K562 (cell line): ENCODE measurements around the gene EDEM2. TPM values are rescaled to one million over a fixed set of nuclear protein-coding genes. Genes with fewer than 3 reads are reported as not detected.

Experiments used
- GTF2F1 ChIP-seq: IDR thresholded peaks from 2 replicates; pipeline ENCODE4 v1.6.1; 2011; ENCODE audit warnings: low read depth, low read length, improper control_type of control experiment
- KDM5B ChIP-seq: fragments of 200-600 bp; sonication (generic); IDR thresholded peaks from 2 replicates; pipeline ENCODE4 v1.6.1; 2012; ENCODE audit warnings: low read depth, mild to moderate bottlenecking, moderate library complexity, low read length, control low read depth, inconsistent platforms; ENCODE audit not compliant: insufficient replicate concordance
- MCM7 ChIP-seq, 2 experiments: fragments of 450-650 bp; IDR thresholded peaks; 2 replicates each; pipeline ENCODE4 v1.6.1; 2016 to 2018
- NR1H2 ChIP-seq: sonication (generic); formaldehyde crosslinking; IDR thresholded peaks from 2 replicates; pipeline ENCODE4 v1.4.0; 2020; ENCODE audit warnings: mild to moderate bottlenecking, missing genetic modification reagents
- PHF20 ChIP-seq: fragments of 450-650 bp; IDR thresholded peaks from 2 replicates; pipeline ENCODE4 v1.6.1; 2018; ENCODE audit not compliant: partially characterized antibody
- SIRT6 ChIP-seq: IDR thresholded peaks from one replicate; pipeline ENCODE4 v1.6.1; 2012; ENCODE audit warnings: low read depth, mild to moderate bottlenecking, control low read depth, inconsistent platforms, low read length, moderate library complexity
- STAT6 ChIP-seq: sonication (generic); formaldehyde crosslinking; IDR thresholded peaks from 2 replicates; pipeline ENCODE4 v1.8.1; 2023; ENCODE audit warnings: mild to moderate bottlenecking, missing genetic modification reagents
- TAF15 ChIP-seq: fragments of 200-400 bp; formaldehyde crosslinking; IDR thresholded peaks from 2 replicates; pipeline ENCODE4 v1.6.1; 2017; ENCODE audit warnings: mild to moderate bottlenecking, low read depth, low read length, moderate library complexity
- ZNF124 ChIP-seq: sonication (generic); formaldehyde crosslinking; IDR thresholded peaks from 2 replicates; pipeline ENCODE4 v1.8.1; 2022; ENCODE audit warnings: missing genetic modification reagents
- ZNF407 ChIP-seq: fragments of 450-650 bp; IDR thresholded peaks from 2 replicates; pipeline ENCODE4 v1.6.1; 2016; ENCODE audit warnings: low read depth
- ZNF561 ChIP-seq: fragments of 450-650 bp; formaldehyde crosslinking; conservative IDR thresholded peaks from 2 replicates; pipeline ENCODE4 v1.4.0; 2020; ENCODE audit warnings: mild to moderate bottlenecking, moderate library complexity
- ZNF668 ChIP-seq: fragments of 250-450 bp; sonication (Bioruptor Pico); IDR thresholded peaks from 2 replicates; pipeline ENCODE4 v1.8.0; 2022; ENCODE audit warnings: mild to moderate bottlenecking, inconsistent platforms
- ZNF75A ChIP-seq: fragments of 450-650 bp; formaldehyde crosslinking; IDR thresholded peaks from 2 replicates; pipeline ENCODE4 v1.4.0; 2020; ENCODE audit warnings: mild to moderate bottlenecking
- polyA plus RNA-seq, 8 experiments: library from polyadenylated mRNA; depleted of rRNA in 4 of 8; stranded (reverse) in 5 of 8; unstranded in 3 of 8; fragments of >200 nt; fragmentation: Nextera tagmentation in 2 of 8; fragmentation: Illumina TruSeq in 1 of 8; extraction: Ambion mirVana in 2 of 8; extraction: Trizol in 1 of 8; gene quantifications; 2 replicates each; pipeline versions ENCODE4 v1.2.1 to v1.2.3, GENCODE V29; 2011 to 2014; ENCODE audit warnings: inconsistent platforms in 1 of 8, missing spikeins in 1 of 8
- total RNA-seq, 7 experiments: library from RNA; depleted of rRNA in 6 of 7; stranded (reverse); fragments of >200 nt in 6 of 7; fragmentation: Illumina TruSeq in 2 of 7; extraction: Trizol in 2 of 7; gene quantifications; 2 replicates each; pipeline versions ENCODE4 v1.2.1 to v1.2.3, GENCODE V29; 2011 to 2021; ENCODE audit warnings: low replicate concordance in 1 of 7
- TF ChIP-seq, protein P1 (sequence below): sonication (generic); formaldehyde crosslinking; IDR thresholded peaks from 2 replicates; pipeline ENCODE4 v1.8.1; 2023; ENCODE audit warnings: mild to moderate bottlenecking, missing genetic modification reagents, moderate library complexity

EDEM2 gene
- total and polyA plus RNA-seq, 9 of the 15 experiments (the other 6 are each of a cell fraction or from before 2014, with no cell fraction given) = 6.9 to 11.0 (median 9.7) TPM

- no peak for TF ChIP-seq ZNF668 (CRISPR knock-in tag)
- TF ChIP-seq STAT6 (CRISPR knock-in tag) = no peak
- TF ChIP-seq ZNF75A (CRISPR knock-in tag) = no peak
- no peak for TF ChIP-seq GTF2F1
- no peak for TF ChIP-seq ZNF124 (CRISPR knock-in tag)
- TF ChIP-seq KDM5B = peak; percentile 54
- TF ChIP-seq NR1H2 = no peak
- no peak for TF ChIP-seq MCM7 (IDR thresholded peaks at IDR 0.05)
- peak; percentile 74 for TF ChIP-seq PHF20
- TF ChIP-seq, protein P1, sequence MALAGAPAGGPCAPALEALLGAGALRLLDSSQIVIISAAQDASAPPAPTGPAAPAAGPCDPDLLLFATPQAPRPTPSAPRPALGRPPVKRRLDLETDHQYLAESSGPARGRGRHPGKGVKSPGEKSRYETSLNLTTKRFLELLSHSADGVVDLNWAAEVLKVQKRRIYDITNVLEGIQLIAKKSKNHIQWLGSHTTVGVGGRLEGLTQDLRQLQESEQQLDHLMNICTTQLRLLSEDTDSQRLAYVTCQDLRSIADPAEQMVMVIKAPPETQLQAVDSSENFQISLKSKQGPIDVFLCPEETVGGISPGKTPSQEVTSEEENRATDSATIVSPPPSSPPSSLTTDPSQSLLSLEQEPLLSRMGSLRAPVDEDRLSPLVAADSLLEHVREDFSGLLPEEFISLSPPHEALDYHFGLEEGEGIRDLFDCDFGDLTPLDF (CRISPR knock-in tag) = no peak
- no peak for TF ChIP-seq TAF15
- TF ChIP-seq ZNF407 = 0 out of 2 replicates have a peak, but pooled peaks have one; percentile 22
- no peak for TF ChIP-seq SIRT6
- no peak for TF ChIP-seq ZNF561 (CRISPR knock-in tag)
Observed at GRCh38 chr20:35146920-35147574, at the start of gene EDEM2 (continued).
